IPS-18c (cell line): Measurements from ENCODE around the gene PPIL1.
"Not testable (repeated sequence)": the region's sequence is repeated elsewhere in the genome, so short reads cannot be mapped to it uniquely, and the experiment has no call there.

Experiments used
- H3K4me3 ChIP-seq: 2 replicates; pipeline ENCODE4 v1.7.0; 2013; ENCODE audit warnings: low read depth, mild to moderate bottlenecking, low read length, moderate library complexity; ENCODE audit not compliant: insufficient read depth
- H3K9me3 ChIP-seq: one replicate; pipeline ENCODE4 v1.6.1; 2013; ENCODE audit warnings: mild to moderate bottlenecking, low read length, moderate library complexity; ENCODE audit not compliant: control insufficient read depth, insufficient read depth

PPIL1 gene

DNA sequence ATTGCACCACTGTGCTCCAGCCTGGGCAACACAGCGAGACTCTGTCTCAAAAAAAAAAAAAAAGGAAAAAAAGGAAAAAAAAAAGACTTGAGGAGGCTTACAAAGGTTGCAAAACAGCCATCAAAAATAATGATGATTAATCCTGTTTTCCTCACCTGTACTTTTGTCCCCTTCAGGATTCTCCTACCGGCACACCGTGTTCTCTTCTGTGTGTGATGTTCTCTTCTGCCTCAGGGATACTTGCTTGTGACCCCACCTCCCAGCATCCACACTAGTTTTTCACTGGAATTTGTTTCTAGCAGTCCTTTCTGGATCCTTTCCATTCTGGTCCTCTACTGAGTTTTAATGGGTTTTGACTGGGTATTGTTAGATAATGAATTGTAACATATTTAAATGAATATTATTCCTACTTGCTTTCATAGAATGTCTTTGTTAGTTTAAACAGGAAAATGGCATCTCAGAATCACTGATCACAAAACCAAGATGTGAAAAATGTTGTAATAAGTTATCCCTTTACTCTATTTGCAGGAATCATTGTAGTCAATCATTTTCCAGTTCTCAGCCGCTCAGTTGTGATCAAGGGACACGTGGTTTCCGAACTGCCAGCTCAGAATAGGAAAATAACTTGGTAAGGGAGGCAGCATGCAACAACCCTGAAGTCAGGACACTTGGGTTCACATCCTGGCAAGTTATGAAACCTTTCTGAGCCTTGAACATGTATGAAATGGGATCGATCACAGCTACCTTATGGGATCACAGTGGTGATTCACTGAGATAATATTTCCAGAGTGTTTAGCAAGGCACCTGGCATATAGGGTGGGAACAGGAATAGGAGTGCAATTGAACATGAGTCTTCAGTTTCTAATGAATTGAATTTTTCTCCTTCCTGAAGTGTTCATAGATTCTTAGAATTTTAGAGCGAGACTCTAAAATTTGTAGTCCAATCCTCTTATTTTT is 19.7 kb upstream of the PPIL1 start:
- Histone ChIP-seq H3K9me3 (no peaks in the 10 kb centered on the region), H3K4me3 (no peak overlapping the region)

DNA sequence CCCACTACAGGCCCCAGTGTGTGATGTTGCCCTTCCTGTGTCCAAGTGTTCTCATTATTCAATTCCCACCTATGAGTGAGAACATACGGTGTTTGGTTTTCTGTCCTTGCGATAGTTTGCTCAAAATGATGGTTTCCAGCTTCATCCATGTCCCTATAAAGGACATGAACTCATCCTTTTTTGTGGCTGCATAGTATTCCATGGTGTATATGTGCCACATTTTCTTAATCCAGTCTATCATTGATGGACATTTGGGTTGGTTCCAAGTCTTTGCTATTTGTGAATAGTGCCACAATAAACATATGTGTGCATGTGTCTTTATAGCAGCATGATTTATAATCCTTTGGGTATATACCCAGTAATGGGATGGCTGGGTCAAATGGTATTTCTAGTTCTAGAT is 16.6 kb upstream of the PPIL1 start:
- H3K4me3 ChIP-seq, H3K9me3 ChIP-seq: not testable (repeated sequence)

DNA sequence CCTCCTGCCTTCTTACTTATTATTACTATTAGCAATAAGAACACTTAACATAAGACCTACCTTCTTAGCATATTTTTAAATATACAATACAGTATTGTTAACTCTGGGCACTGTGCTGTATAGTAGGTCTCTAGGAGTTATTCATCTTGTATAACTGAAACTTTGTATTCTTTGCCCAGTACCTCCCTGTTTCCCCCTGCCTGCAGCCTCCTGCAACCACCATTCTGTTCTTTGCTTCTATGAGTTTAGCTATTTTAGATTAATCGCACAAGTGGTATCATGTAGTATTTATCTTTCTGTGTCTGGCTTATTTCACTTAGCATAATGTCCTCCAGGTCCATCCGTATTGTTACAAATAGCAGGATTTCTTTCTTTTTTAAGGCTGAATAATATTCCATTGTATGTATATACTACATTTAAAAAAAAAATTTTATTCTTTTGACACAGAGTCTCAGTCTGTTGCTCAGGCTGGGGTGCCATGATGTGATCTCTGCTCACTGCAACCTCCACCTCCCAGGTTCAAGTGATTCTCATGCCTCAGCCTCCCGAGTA is 15.6 kb upstream of the PPIL1 start:
- Histone ChIP-seq H3K4me3 (no peak overlapping the region), H3K9me3 (no peaks in the 10 kb centered on the region)

DNA sequence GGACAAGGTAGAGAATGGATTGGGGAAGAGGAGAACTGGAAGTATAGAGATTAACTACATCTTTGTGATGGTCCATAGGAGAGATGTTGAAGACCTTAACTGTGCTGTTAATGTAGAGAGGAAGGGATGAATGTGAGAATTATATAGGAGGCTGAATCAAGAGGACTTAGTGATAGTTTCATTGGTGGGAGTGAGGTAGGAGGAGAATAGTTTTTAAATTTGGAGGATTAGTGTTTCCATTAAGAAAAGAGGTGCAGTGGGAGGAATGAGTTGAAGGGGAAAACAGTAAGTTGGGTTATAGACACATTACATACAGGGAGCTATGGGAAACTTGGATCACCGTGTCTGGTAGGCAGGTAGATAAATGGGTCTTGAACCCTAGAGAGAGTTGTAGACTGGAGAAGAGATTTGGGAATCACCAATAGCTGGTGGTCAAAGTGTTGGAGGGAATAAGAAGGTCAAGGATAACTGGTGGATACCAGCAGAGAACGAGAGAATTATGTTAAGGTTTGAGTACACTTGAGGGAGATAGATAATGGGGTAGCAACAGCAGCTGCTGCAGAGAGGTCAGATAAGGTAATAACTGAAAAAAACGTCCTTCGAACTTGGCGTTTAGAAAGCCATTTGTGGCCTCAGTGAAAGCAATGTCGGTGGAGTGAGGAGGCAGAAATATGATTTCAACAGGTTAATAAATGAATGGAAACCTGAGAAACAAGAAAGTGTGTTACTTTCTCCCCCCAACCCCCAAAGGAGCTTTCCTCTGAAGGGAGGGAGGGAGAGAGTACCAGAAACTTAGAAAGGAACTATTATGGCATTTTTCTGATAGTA is 14.3 kb upstream of the PPIL1 start:
- H3K4me3 ChIP-seq: no peak overlapping the region
- H3K9me3 ChIP-seq: no peaks in the 10 kb centered on the region

DNA sequence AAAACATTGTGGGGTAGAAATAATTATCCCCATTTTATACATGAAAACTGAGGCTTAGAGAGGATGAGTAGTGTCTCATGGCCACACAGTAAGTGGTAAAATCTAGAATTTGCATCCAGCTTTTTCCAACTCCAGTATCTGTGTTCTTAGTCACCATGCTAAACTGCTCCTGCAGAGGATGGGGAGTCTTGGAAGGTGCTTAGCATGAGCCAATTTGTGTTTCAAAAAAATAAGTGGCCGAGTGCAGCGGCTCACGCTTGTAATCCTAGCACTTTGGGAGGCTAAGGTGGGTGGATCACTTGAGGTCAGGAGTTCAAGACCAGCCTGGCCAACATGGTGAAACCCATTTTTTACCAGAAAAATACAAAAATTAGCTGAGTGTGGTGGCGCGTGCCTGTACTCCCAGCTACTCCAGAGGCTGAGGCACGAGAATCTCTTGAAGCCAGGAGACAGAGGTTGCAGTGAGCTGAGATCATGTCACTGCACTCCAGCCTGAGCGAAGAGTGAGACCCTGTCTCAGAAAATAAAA is 13.6 kb upstream of the PPIL1 start:
- no peak overlapping the region for H3K4me3 ChIP-seq
- H3K9me3 ChIP-seq: no peaks in the 10 kb centered on the region

DNA sequence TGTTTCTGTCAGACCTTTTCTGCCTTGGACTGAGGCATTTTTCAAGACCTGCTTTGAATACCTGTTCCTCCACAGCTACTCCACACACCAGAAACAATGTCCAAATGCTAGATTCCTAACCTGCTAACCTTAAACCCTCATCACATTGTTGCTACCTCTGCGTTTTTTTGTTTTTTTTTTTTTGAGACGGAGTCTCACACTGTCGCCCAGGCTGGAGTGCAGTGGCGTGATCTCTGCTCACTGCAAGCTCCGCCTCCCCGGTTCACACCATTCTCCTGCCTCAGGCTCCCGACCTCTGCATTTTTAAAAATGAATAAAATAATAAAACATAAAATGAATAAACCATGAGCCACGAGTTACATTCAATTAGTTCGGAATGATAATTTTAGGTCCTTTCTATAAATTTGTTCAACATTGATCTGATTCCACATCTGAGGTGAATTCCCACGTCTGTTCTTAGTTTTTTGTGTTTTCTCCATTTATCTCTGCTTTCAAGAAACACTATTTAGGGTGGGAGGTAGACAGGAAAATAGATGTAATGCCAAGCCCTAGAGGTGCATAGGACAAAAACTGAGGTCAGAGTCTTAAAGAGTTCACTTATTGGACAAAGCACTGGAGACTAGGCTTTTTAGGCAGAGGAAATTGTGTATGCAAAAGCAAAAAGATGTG is 12.5 kb upstream of the PPIL1 start:
- Histone ChIP-seq H3K4me3 (no peak overlapping the region), H3K9me3 (no peaks in the 10 kb centered on the region)

DNA sequence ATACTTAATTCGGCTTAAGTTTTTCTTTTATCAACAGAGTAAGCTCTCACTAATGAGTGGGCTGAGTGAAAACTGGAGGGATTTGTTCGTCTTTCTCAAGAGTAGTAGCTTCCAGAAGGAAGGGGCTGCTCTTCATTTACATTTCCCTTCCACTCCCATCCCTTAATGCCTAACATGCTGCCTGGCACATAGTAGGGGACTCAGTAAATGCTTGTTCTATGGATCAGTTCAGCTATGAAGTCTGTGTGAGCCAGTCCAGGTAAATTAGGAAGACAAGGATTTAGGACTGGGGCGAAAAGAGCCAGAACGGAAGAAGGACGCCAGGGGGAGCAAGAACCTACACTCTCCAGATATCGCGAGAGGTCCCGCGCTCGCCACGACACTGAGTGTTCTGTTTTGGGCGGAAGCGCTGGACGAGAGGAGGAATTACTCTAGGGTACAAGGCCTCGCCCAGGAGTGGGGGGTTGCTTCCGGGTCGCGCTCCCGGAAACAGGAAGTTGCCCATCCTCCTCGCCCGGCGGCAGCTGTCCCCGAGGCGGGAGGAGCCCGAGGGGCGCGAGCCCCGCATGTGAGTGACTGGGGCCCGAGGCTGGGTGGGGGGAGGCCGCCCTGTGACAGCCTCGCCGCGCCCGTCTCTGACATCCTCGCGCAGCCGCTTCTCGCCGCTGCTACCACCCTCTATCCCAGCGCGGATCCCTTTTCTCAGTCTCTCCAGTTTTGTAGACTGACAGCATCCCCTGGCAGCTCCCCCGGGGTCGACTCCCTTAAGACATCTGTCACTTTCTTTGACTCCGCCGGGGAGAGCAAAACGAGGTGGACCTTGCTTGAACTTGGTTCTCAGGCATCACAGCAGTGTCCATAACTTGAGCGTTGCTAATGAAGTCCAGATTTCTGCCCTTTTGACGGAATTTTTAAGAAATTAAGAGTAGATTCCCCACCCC is 11.1 kb upstream of the PPIL1 start, which contains the start of gene C6orf89:
Gene C6orf89, plus strand, starts transcription at position 492 of the 941 bp plus-strand sequence. CDS start 13,493 bp downstream, outside the sequence.
- Histone ChIP-seq H3K9me3 (peaks cover 2% of the 10 kb centered on the region), H3K4me3 (peak within 1 kb of the TSS; percentile 77)

DNA sequence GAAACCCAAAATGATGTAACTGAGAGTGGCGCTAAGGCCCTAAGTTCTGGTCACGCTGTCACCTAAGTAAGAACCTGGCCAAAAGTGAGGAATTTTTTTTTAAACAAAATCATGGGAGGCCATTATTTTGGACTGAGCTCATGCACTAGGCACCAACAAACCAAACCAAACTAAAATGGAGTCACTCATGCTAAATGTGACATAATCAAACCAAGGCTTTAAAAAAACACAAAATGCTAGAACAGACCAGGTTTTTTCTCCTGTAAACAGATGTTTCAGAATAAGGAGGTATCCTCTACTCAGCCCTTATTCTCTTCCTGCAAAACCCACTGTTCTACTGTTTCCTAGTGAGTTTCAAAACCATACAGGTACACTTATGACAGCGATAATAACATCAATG is 10.0 kb upstream of the PPIL1 start:
- H3K9me3 ChIP-seq: peaks cover 2% of the 10 kb centered on the region
- H3K4me3 ChIP-seq: no peak overlapping the region

DNA sequence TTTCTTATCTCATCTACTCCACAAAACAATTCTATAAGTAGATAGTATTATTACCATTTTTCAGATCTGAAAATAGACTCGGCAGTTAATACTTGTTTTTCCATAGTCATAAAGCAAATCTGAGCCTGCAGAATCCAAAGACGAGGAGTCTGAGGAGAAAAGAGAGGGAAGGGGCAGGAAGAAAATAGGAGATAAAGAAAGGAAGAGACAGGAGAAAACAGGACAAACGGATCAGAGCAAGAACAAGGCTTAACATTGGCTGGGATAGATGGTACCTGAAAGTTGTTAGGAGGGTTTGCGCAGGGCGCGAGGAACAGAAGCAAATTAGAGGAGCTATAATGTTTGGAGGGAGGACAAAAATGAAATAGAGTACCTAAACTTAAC is 639 bp upstream of the PPIL1 start:
- no peaks in the 10 kb centered on the region for H3K9me3 ChIP-seq
- peak overlapping the region; percentile 82 for H3K4me3 ChIP-seq

DNA sequence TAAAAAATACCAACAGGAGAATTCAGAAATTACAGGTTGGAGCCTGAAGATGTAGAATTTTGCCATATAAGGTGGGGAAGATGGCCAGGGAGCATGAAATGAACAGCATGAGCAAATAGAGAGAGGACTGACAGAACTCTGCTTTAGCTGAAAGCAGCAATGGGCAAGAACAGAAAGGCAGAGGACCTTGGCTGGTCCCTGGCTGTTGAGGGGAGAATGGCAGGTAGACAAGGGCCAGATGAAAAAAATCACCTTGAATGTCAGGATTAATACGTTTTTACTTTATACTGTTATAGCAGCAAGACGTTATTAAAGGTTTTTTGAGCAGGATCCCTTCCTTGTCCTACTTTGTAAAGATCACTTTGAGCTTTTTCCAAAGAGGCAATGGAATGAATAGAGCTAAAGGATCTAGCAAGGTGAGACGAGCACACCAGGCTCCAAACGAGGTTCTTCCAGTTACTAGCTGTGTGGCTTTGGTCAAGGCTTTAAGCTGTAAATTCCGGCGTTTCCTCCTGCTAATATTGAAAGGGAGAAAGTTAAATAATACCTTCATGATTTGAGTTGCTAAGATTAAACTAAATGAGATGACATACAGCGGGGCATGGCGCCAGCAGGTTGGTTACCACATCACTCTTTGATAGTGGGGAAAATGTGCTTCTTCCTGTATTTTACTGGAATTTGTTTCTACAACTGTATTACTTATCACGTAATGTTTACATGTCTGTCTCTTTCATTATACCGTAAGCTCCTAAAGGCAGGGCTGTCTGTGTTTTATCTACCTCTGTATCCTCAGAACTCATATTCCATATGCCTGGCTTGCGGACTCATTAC is 776 bp downstream of the PPIL1 start:
- H3K9me3 ChIP-seq: no peaks in the 10 kb centered on the region
- peak overlapping the region; percentile 82 for H3K4me3 ChIP-seq

DNA sequence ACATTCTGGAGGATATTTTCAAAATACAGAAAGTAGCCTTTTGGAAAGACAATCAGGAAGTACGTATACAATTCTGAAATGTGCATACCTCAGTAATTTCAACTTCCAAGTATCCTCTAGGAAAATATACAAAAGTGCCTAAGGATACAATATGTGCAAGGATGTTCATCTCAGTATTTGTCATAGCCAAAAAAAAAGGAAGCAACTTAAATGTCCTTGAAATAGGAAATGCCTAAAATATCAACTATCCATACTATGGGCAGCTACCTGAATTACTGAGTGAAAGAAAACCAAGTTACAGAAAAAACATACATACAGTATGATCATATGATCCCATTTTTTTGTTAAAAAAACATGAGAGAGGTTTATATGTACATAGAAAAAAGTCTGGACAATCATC is 1.5 kb downstream of the PPIL1 start:
- no peak overlapping the region for H3K4me3 ChIP-seq

DNA sequence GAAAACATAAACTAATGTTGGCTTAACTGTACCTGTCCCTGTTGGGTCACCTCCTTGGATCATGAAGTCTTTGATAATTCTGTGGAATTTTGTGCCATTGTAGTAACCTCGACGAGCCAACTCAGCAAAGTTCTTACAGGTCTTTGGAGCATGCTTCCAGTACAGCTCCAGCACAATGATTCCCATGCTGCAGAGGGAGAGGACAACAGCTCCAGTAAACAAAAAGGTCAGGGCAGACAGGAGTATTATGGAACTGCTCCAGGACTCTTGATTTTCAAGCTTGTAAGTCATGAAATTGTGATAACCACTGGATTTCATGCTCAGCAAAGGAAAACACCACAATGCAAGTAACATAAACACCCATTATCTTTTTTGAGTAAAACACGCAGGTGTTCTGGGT is 2.9 kb downstream of the PPIL1 start:
- Histone ChIP-seq H3K4me3 (no peak overlapping the region), H3K9me3 (no peaks in the 10 kb centered on the region)

More for the DNA sequence above, 1.5 kb downstream of the PPIL1 start:
- no peaks in the 10 kb centered on the region for H3K9me3 ChIP-seq

DNA sequence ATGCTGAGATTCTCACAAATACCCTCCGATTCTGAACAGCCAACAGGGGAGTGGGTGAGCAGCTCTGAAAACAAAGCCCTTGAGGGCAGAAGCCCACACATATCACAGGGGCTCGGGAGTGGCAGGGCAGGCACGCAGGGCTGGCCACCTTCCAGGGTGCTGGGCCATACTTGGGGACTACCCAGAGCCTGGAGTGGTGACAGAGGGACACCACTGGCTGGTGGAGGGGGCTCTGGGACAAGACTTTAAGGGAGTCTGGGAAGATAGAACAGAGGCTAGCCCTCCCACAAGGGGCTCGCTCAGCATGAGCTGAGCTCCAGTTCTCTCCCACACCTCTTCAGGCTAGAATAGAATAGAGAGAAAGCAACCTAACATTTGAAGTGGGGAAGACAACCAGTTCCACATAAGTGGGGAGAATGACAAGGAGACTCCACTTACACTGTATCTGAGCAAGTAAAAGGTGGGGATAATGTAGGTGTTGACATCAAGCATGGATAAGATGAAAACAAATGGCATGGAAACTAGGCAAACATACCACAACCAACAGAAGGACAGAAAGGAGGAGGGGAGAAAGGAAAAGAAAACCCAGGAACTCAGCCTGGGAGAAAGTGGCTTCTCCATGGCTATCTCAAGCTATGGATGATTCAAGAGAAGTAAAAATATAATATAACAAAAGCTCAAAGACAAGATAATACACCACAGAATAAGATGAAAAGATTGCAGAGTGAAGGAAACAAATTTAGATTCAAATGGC is 7.0 kb downstream of the PPIL1 start:
- H3K9me3 ChIP-seq: no peaks in the 10 kb centered on the region
- H3K4me3 ChIP-seq: no peak overlapping the region

DNA sequence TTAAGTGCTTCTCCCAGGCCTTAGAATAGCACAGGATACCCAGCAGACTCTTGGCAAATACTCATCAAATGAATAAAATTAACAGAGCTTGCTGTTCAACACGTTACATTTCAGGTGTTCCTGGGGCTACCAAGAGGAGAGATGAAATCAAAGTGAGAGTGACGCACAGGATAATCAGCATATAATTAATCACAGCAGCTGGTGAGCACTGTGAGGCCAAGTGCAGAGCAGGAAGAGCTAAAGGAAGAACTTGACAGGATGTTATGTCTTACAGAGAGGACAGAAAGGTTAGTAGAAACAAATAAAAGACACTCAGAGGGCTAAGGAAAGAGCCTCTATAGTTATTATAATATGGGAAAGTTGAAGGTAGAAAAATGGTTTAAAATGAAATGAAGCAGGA is 8.8 kb downstream of the PPIL1 start:
- no peak overlapping the region for H3K4me3 ChIP-seq
- H3K9me3 ChIP-seq: no peaks in the 10 kb centered on the region
